Endothelial cell (in vitro differentiated cells): ENCODE results near the gene ITM2B. TPM values are rescaled to one million over a fixed set of nuclear protein-coding genes. Genes with fewer than 3 reads are reported as not detected.

ENCODE experiments used
- DNase-seq: peaks from one replicate; pipeline ENCODE4 v3.0.0; 2021; ENCODE audit warnings: low spot score
- H3K27ac Mint-ChIP-seq: one replicate; pipeline ENCODE4 v1.8.0; 2021; ENCODE audit warnings: mixed read lengths, inconsistent platforms; ENCODE audit not compliant: unreplicated experiment
- H3K27me3 Mint-ChIP-seq: one replicate; pipeline ENCODE4 v1.8.0; 2021; ENCODE audit warnings: mild to moderate bottlenecking, moderate library complexity, mixed read lengths, inconsistent platforms; ENCODE audit not compliant: unreplicated experiment
- H3K36me3 Mint-ChIP-seq: one replicate; pipeline ENCODE4 v1.8.0; 2021; ENCODE audit warnings: mild to moderate bottlenecking, low read depth, mixed read lengths, inconsistent platforms; ENCODE audit not compliant: unreplicated experiment
- H3K4me1 Mint-ChIP-seq: one replicate; pipeline ENCODE4 v1.8.0; 2021; ENCODE audit warnings: mild to moderate bottlenecking, mixed read lengths, inconsistent platforms; ENCODE audit not compliant: unreplicated experiment
- H3K4me3 Mint-ChIP-seq: one replicate; pipeline ENCODE4 v1.8.0; 2021; ENCODE audit warnings: mild to moderate bottlenecking, mixed read lengths, inconsistent platforms; ENCODE audit not compliant: unreplicated experiment
- H3K9me3 Mint-ChIP-seq: one replicate; pipeline ENCODE4 v1.8.0; 2021; ENCODE audit warnings: mixed read lengths, inconsistent platforms; ENCODE audit not compliant: unreplicated experiment
- total RNA-seq: library from RNA; stranded (reverse); fragmentation: NEBNext Ultra II Directional; extraction: Animal tissue kit (Norgen Biotek cat#: 25700); gene quantifications from one replicate; pipeline ENCODE4 v1.2.1, GENCODE V29; 2021; ENCODE audit not compliant: unreplicated experiment
- TF ChIP-seq, protein P1 (sequence below): fragments of 200-600 bp; sonication (generic); IDR thresholded peaks from one replicate; pipeline ENCODE4 v1.5.0; 2021; ENCODE audit warnings: antibody characterized with exemption; ENCODE audit not compliant: unreplicated experiment

ITM2B gene
- total RNA-seq, 1 donor from 2014 or later, result 448 TPM

DNA sequence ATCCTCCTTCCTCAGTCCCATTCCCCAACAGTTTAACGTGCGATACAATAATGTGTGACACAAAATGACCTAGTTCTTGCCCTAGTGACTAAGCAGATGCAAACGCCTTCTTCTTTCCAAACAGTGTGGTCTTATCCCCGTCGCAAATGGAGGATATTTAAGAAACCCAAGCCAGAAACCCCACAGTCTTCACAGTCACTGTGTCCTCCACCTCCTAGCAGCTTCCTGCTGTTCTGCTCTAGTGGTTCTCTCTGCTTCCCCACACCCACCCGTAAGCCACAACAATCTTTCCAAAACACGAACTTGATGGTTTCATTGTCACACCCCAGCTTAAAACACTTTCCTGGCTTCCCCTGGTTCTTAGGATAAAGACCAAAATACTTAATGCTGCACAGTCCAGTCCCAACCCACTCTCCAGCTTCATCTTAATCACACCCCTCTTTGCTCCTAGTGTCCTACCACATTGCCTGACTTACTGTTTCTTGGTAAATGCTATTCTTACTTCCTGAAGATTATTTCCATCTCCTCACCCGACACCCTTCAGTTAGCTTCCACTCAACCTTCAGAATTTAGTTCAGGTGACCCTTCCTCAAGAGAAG, 32.3 kb downstream of the ITM2B start:
- peaks cover 4% of the 10 kb centered on the region for H3K27me3 Mint-ChIP-seq
- H3K36me3 Mint-ChIP-seq, result peaks cover 38% of the 10 kb centered on the region
- no peak overlapping the region for H3K4me3 Mint-ChIP-seq
- no peak for DNase-seq
- peaks cover 11% of the 10 kb centered on the region for H3K4me1 Mint-ChIP-seq
- H3K27ac Mint-ChIP-seq, result no peak overlapping the region
- H3K9me3 Mint-ChIP-seq, result no peaks in the 10 kb centered on the region
- TF ChIP-seq, protein P1, sequence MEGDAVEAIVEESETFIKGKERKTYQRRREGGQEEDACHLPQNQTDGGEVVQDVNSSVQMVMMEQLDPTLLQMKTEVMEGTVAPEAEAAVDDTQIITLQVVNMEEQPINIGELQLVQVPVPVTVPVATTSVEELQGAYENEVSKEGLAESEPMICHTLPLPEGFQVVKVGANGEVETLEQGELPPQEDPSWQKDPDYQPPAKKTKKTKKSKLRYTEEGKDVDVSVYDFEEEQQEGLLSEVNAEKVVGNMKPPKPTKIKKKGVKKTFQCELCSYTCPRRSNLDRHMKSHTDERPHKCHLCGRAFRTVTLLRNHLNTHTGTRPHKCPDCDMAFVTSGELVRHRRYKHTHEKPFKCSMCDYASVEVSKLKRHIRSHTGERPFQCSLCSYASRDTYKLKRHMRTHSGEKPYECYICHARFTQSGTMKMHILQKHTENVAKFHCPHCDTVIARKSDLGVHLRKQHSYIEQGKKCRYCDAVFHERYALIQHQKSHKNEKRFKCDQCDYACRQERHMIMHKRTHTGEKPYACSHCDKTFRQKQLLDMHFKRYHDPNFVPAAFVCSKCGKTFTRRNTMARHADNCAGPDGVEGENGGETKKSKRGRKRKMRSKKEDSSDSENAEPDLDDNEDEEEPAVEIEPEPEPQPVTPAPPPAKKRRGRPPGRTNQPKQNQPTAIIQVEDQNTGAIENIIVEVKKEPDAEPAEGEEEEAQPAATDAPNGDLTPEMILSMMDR, result no peak

DNA sequence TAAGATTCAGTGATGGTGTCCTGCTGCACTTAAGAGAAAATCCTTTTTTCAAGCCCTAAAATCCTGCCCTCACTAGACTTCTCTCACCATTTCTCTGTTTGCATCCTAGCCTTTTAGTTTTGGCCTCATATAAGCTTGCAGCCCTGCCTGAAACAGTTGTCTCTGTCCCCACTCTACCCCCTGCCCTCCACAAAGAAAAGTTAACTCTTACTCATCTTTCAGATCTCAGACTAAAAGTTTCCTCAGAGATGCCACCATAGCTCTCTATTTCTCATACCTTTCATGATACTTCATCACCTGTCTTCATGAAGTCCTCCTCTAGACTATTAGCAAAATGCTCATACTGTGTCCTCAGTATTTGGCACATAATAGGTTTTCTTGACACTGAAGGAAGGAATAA, 33.1 kb downstream of the ITM2B start:
- no peaks in the 10 kb centered on the region for H3K9me3 Mint-ChIP-seq
- TF ChIP-seq, protein P1, result no peak
- H3K4me1 Mint-ChIP-seq, result peaks cover 11% of the 10 kb centered on the region
- no peak overlapping the region for H3K27ac Mint-ChIP-seq
- peaks cover 4% of the 10 kb centered on the region for H3K27me3 Mint-ChIP-seq
- no peak for DNase-seq
- H3K36me3 Mint-ChIP-seq, result peaks cover 35% of the 10 kb centered on the region
- no peak overlapping the region for H3K4me3 Mint-ChIP-seq

DNA sequence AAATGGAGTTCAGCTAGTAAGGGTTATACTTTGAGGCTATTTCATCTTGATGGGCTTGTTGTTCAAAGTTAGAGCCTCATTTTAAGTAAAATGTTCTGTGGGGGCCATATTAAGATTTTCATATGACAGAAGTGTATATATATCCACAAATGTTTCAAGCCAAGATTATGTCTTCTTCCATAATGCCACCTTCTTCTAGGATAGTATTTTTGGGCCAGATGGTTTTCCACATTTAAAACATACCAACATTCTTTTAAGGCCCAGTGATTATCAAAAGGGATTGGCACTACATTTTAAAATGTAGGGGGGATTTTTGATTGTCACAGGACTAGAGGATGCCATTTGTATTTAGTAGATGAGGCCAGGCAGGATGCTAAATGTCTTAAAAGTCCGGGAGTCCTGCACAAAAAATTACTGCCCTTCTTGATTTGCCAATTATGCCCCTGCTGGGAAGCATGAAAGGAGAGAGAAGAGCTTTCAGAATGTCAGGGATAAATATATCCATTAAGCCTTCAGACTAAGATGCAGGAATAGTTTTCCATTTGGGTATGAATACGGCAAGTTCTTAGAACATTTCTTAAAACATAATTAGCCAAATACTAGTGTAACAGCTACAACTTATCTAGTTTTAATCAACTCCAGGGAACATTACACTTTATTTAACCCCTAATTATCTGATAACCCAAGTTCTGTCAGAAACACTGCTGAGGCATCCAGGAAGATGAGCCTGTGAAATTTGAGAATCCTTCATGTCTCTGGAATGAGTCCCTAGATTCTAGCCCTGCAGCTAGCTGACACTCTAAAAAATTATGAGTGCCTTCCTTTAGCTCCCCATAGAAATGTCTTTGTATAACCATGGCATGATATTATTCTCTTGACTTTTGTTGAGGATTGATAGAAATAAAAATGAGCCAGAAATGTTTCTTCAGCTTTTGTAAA, 34.0 kb downstream of the ITM2B start:
- TF ChIP-seq, protein P1, result no peak
- Mint-ChIP-seq H3K4me3 (no peak overlapping the region), H3K4me1 (peaks cover 11% of the 10 kb centered on the region), H3K27me3 (peaks cover 4% of the 10 kb centered on the region), H3K9me3 (no peaks in the 10 kb centered on the region), H3K36me3 (peaks cover 35% of the 10 kb centered on the region), H3K27ac (no peak overlapping the region)
- no peak for DNase-seq

DNA sequence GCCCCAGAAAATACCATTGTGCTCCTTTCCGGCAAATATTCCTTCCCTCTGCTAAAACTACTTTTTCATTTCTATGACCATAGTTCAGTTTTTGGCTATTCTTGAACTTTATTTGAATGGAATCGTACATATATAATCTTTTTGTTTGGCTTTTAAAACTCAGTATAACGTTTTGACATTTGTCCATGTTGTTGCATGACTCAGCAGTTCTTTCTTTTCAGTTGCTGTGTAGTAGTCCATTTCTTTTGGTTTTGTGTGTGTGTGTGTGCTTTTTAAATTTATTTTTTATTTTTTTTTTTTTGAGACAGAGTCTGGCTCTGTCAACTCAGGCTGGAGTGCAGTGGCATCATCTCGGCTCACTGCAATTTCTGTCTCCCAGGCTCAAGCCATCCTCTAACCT, 35.0 kb downstream of the ITM2B start:
- Mint-ChIP-seq H3K27ac (no peak overlapping the region), H3K9me3 (no peaks in the 10 kb centered on the region), H3K27me3 (peaks cover 4% of the 10 kb centered on the region), H3K36me3 (peaks cover 27% of the 10 kb centered on the region), H3K4me3 (no peak overlapping the region), H3K4me1 (peaks cover 11% of the 10 kb centered on the region)
- no peak for DNase-seq
- TF ChIP-seq, protein P1, result no peak

DNA sequence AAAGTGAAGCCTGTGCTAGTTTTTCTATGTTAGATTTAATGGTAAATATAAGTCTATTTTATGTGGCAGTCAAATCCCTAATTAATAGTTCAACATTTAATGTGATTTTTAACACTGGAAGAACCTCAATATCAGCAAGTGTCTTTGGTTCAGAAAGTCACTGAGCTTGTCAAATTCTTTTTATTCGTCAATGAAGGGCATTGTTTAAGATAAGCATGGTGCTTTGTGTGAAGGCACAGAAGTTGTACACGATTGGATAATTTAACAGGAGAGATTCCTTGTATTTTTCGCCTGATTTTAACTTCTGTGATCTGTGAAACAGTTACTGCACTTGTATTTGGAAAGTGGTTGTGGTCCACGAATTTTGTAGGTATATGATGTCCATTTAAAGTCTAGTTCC, 40.3 kb downstream of the ITM2B start:
- Mint-ChIP-seq H3K4me1 (peaks cover 25% of the 10 kb centered on the region), H3K9me3 (no peaks in the 10 kb centered on the region), H3K27me3 (peaks cover 3% of the 10 kb centered on the region), H3K36me3 (peaks cover 11% of the 10 kb centered on the region), H3K4me3 (no peak overlapping the region), H3K27ac (no peak overlapping the region)
- DNase-seq, result no peak
- TF ChIP-seq, protein P1, result no peak
